NCI-H2171 (cell line): Measurements from ENCODE around the gene P4HA2.

Source experiments
- DNase-seq: peaks from one replicate; lab custom pipeline; 2025; lab: John Stamatoyannopoulos, UW

The P4HA2 gene

GRCh38 chr5:132264546-132265335 lies 37.1 kb upstream of the P4HA2 start:
- no peak for DNase-seq

GRCh38 chr5:132263548-132264261 lies 36.1 kb upstream of the P4HA2 start:
- no peak for DNase-seq

- DNase-seq: no peak
Observed at GRCh38 chr5:132262882-132263547, 35.4 kb upstream of the P4HA2 start.

- no peak for DNase-seq
Observed at GRCh38 chr5:132261881-132262845, 34.5 kb upstream of the P4HA2 start.

DNA sequence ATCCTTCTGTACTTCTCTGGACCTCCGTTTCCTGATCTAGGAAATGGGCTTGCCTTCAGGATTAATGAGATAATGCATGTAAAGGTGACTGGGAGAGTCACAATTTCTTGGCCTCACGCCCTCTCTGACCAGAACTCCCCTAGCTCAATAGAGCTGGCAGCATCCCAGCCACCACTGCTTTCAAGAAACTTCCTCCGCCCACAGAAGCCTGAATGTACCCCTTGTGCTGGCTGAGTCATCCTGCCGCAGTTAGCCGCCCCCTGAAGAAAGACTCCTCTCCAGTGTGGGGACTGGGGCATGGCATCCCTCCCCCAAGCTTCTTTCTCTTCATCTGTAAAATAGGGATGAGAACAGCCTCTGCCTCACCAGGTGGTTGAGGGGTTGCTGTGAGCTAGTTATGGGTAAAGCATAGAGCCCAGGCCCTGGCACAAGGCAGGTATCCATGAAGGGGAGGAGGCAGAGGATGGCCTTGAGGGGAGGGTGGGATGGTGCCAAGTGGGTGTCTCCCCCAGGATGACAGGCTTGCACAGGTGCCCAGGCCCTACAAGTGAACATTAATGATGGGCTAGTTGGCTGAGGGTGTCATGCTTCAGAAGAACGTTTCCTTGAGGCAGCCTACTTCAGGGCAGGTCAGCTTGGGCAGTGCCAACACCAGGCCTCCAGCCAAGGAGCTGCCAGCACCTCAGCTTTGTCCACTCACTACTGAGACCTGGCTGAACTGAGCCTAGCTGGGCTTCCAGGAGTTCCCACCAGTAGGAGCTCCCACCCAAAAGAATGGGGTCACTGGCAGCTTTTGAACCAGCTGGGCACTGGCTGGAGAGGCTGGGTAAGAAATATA lies 33.3 kb upstream of the P4HA2 start:
- no peak for DNase-seq

GRCh38 chr5:132260051-132260450 lies 32.4 kb upstream of the P4HA2 start:
- DNase-seq: no peak

- peak; percentile 31 for DNase-seq
Observed at GRCh38 chr5:132259069-132259851, 31.6 kb upstream of the P4HA2 start.

GRCh38 chr5:132258102-132259068 lies 30.7 kb upstream of the P4HA2 start:
- no peak for DNase-seq

GRCh38 chr5:132257131-132258101 lies 29.8 kb upstream of the P4HA2 start, which contains the start of gene PDLIM4:
PDLIM4 (plus strand) TSS chr5:132257696; CDS start chr5:132257735, 39 bp downstream.
- DNase-seq: no peak

- DNase-seq: no peak
Observed at GRCh38 chr5:132256783-132257130, 29.1 kb upstream of the P4HA2 start.

GRCh38 chr5:132256086-132256782 lies 28.6 kb upstream of the P4HA2 start:
- DNase-seq: no peak

DNA sequence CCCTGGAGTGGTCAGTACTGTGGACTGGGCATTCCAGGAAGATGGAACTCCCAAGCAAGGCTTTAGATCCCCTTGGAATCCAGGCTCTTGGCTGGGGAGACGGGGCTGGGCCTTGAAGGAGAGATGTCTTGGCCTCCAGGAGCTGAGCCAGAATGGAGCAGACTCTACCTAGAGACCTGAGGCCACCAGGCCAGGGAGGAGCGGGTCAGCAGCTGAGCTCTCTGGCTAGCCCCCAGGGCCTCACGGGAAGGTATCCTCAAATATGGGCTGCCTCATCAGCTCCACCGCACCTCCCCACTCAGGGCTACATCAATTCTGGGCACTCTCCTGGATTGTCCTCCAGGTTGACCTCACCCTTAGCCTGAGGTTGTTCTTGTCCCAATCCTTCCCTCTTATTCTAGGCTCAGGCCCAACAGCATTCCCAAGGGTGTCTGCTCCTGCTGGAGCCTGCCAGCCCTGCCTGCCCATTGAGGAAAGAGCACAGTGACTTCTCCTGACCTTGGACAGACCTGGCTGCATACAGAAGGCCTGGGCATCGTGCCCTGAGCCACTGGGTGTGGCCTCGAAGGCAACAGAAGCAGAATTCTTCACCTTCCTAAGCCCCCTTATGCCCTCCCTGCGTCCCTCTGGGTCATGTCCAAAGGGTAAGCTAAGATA lies 26.8 kb upstream of the P4HA2 start:
- DNase-seq: no peak

DNA sequence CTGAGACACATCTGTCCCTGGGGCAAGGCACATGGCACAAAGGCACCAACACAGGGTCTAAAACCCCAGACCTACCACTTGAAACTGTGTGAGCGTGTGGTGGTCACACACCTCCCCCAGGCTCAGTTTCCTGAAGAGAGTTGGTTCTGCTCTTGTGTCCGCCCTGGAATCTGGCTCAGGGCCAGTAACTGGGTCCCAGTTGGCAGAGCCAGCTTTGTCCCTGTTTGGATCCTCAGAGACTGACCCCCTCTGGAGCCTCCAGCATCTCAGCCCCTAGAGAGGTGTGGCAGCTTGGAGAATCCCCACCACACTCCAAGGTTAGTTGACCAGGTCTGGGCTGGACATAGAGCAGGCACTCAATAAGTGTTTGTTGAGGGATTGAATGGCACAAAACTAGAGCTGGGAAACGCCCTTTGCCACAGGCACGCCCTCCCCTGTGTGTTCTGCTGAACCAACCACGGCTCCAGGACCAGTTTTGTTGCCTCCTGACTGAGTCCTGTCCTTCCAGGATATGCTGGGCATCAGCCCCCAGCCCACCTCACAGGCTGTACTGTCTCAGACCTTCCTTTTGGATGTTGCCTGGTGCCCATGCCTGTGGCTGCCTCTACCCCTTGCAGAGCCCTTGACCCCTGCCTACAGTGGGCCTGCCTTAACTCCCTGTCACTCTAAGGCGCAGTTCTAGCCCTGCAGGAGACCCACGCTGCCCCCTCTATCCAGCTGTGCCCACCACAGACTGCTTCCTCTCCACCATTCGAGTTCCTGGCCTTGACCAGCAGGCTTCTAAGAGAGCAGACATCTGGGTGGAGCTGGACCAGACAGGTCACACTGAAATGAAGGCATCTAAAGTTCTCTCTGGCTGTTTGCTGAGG lies 26.0 kb upstream of the P4HA2 start:
- DNase-seq: no peak

DNA sequence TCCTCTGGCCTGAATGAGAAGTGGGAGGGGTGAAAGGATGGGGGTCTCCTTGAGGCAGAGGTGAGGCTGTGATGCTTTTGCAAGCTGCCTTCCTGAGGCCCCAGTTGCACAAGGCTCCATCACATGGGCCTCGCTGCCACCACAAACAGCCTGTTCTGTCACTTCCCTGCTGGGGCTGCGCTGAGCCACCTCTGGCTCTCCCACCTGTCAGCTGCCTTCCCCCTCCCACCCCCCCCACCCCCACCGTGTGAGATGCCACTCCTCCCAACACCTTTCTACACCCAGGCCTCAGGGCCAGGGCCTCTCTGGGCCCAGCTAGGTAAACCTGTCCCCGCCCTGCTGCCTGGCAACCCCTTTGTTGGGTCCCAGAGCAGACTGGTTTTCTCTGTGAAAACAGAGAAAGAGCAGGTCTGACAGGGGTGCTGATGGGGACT lies 25.4 kb upstream of the P4HA2 start:
- DNase-seq: no peak

GRCh38 chr5:132251220-132251725 lies 23.6 kb upstream of the P4HA2 start:
- no peak for DNase-seq
